Measurements from ENCODE around the gene FKBP15. TPM values are rescaled to one million over a fixed set of nuclear protein-coding genes. Genes with fewer than 3 reads are reported as not detected.

The FKBP15 gene, protein sequence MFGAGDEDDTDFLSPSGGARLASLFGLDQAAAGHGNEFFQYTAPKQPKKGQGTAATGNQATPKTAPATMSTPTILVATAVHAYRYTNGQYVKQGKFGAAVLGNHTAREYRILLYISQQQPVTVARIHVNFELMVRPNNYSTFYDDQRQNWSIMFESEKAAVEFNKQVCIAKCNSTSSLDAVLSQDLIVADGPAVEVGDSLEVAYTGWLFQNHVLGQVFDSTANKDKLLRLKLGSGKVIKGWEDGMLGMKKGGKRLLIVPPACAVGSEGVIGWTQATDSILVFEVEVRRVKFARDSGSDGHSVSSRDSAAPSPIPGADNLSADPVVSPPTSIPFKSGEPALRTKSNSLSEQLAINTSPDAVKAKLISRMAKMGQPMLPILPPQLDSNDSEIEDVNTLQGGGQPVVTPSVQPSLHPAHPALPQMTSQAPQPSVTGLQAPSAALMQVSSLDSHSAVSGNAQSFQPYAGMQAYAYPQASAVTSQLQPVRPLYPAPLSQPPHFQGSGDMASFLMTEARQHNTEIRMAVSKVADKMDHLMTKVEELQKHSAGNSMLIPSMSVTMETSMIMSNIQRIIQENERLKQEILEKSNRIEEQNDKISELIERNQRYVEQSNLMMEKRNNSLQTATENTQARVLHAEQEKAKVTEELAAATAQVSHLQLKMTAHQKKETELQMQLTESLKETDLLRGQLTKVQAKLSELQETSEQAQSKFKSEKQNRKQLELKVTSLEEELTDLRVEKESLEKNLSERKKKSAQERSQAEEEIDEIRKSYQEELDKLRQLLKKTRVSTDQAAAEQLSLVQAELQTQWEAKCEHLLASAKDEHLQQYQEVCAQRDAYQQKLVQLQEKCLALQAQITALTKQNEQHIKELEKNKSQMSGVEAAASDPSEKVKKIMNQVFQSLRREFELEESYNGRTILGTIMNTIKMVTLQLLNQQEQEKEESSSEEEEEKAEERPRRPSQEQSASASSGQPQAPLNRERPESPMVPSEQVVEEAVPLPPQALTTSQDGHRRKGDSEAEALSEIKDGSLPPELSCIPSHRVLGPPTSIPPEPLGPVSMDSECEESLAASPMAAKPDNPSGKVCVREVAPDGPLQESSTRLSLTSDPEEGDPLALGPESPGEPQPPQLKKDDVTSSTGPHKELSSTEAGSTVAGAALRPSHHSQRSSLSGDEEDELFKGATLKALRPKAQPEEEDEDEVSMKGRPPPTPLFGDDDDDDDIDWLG
- total RNA-seq (10 to 100 TPM; 11.1 to 36.6 (median 23.8) TPM), polyA plus RNA-seq (1 to 10 TPM; 5.5 to 9.6 (median 6.0) TPM)
- long read RNA-seq, donor 1, partial matches to known transcripts, result 0 of 2 reads
- long read RNA-seq, donor 1, other reads (novel, unspliced or antisense), result 0 of 2 reads
- long read RNA-seq, donor 2, full-length matches to known transcripts, result 3 of 3 reads
- long read RNA-seq, donor 2, partial matches to known transcripts, result 0 of 3 reads
- long read RNA-seq, donor 2, other reads (novel, unspliced or antisense), result 0 of 3 reads
- long read RNA-seq, donor 3, result 0 reads
- long read RNA-seq, donor 4, result 0 reads
- long read RNA-seq, donor 5, partial matches to known transcripts, result 13 of 13 reads
- long read RNA-seq, donor 5, other reads (novel, unspliced or antisense), result 0 of 13 reads
- long read RNA-seq, donor 6, partial matches to known transcripts, result 0 of 3 reads
- long read RNA-seq, donor 6, other reads (novel, unspliced or antisense), result 0 of 3 reads
- long read RNA-seq, donor 7, partial matches to known transcripts, result 0 of 3 reads
- long read RNA-seq, donor 7, other reads (novel, unspliced or antisense), result 0 of 3 reads
- long read RNA-seq, donor 8, result 0 reads
- long read RNA-seq, donor 9, partial matches to known transcripts, result 0 of 1 reads
- long read RNA-seq, donor 9, other reads (novel, unspliced or antisense), result 0 of 1 reads
- long read RNA-seq, donor 10, full-length matches to known transcripts, result 1 of 1 reads
- long read RNA-seq, donor 10, partial matches to known transcripts, result 0 of 1 reads
- long read RNA-seq, donor 10, other reads (novel, unspliced or antisense), result 0 of 1 reads

DNA sequence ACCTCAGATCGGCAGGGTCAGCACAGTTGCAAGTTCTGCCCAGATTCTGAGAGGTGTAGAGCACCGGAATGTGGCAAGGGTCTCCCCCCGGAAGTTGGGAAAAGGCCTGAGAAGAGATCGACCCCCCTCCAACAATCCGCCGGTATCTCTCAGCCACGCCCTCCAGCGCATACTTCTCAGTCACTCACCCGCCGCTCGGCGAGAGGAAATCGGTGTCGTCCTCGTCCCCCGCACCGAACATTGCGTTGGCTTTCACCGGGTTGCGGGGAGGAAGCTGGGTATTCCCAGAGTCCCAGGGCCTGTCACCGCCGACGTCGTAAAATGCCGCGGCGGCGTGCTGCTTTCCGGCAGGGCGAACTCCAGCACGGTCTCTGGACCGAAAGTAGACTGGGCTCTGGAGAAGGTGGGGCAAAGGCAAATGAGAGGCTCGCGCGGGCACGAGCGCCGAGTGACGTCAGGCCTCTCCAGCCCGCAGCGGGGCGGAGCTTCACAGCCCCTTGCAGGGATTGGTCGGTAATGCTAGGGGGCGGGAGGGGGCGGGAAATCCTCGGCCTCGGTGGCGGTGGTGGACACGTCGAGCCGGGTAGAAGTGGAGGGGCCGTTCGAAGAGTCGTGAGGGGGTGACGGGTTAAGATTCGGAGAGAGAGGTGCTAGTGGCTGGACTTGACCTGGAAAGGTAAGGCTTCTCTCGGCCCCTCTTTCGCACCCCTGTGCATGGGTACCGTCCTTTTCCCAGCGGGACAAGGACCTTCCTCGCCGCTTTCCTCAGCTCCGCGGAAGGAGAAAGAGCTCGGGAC is at the start of gene FKBP15, which contains the start of gene SLC31A1:
FKBP15 (minus strand) TSS at position 275 of the 797 bp plus-strand sequence; CDS start at position 241, 34 bp downstream.
SLC31A1 (plus strand) TSS at position 542 of the 797 bp plus-strand sequence. CDS start 34,605 bp downstream, outside the sequence.
- intact Hi-C loops (cut with DNase I; ENCODE audit: low total_unique reads), result no loop called here
- no peaks in the 10 kb centered on the region for H3K27me3 ChIP-seq
- H3K4me1 ChIP-seq, result peaks cover 31 to 71% (median 49%) of the 10 kb centered on the region in 4 donors

DNA sequence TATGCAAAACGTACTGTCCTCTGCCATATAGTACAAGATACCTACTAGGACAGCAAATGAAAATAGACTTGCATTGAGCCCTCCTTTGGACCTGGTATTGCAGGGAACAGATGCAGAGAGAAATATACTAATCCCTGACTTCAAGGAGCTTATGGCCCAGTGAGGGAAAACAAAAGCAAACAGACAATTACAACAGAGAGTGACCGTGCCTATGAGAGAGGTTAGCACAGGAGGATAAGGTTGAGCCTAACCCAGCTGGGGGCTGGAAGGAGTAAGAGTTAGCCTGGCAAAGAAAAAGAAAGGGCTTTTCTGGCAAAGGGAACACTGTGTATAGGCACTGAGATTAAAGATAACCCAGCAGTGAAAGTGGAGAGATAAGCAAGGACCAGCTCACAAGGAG is 48.8 kb upstream of the FKBP15 start:
- Histone ChIP-seq H3K9me3 (no peaks in the 10 kb centered on the region), H3K27me3 (no peaks in the 10 kb centered on the region), H3K36me3 (peaks cover 35 to 80% (median 76%) of the 10 kb centered on the region in 4 donors), H3K4me3 (no peak overlapping the region), H3K27ac (no peak overlapping the region), H3K4me1 (peaks cover 0 to 19% (median 9%) of the 10 kb centered on the region in 4 donors)
- no peak for DNase-seq
- TF ChIP-seq, protein P1, sequence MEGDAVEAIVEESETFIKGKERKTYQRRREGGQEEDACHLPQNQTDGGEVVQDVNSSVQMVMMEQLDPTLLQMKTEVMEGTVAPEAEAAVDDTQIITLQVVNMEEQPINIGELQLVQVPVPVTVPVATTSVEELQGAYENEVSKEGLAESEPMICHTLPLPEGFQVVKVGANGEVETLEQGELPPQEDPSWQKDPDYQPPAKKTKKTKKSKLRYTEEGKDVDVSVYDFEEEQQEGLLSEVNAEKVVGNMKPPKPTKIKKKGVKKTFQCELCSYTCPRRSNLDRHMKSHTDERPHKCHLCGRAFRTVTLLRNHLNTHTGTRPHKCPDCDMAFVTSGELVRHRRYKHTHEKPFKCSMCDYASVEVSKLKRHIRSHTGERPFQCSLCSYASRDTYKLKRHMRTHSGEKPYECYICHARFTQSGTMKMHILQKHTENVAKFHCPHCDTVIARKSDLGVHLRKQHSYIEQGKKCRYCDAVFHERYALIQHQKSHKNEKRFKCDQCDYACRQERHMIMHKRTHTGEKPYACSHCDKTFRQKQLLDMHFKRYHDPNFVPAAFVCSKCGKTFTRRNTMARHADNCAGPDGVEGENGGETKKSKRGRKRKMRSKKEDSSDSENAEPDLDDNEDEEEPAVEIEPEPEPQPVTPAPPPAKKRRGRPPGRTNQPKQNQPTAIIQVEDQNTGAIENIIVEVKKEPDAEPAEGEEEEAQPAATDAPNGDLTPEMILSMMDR (IDR thresholded peaks at IDR 0.05), result no peak
- no peak for TF ChIP-seq EP300 (IDR thresholded peaks at IDR 0.05)
- no peak for TF ChIP-seq POLR2A (IDR thresholded peaks at IDR 0.05)
- TF ChIP-seq POLR2AphosphoS5 (IDR thresholded peaks at IDR 0.05), result no peak
- 61 to 75% (median 69%) methylated on average over 2 of the region's 2 CpGs for WGBS, 5 donors
- intact Hi-C loops (cut with DNase I; ENCODE audit: low total_unique reads), result loop anchor here (10.0 kb wide), 1 partner anchor 385 kb away; no protein-coding TSS in a partner anchor

More for the DNA sequence above, at the start of gene FKBP15, which contains the start of gene SLC31A1:
- Histone ChIP-seq H3K9me3 (no peaks in the 10 kb centered on the region), H3K27ac (peak within 1 kb of the TSS; percentile 79 to 93 (median 90)), H3K36me3 (no peaks in the 10 kb centered on the region), H3K4me3 (peak within 1 kb of the TSS; percentile 71 to 75 (median 72))
- TF ChIP-seq EP300 (IDR thresholded peaks at IDR 0.05) (no peak), POLR2AphosphoS5 (IDR thresholded peaks at IDR 0.05) (peak; percentile 84 to 97 (median 96)), POLR2A (IDR thresholded peaks at IDR 0.05) (peak in 2 of 4 donors; percentile 42 to 46)
- TF ChIP-seq, protein P1 (IDR thresholded peaks at IDR 0.05), result no peak
- 0 to 1% (median 1%) methylated on average over 39 to 65 of the region's 65 CpGs for whole genome bisulfite sequencing, 5 donors
- peak; percentile 99 to 100 for DNase-seq

DNA sequence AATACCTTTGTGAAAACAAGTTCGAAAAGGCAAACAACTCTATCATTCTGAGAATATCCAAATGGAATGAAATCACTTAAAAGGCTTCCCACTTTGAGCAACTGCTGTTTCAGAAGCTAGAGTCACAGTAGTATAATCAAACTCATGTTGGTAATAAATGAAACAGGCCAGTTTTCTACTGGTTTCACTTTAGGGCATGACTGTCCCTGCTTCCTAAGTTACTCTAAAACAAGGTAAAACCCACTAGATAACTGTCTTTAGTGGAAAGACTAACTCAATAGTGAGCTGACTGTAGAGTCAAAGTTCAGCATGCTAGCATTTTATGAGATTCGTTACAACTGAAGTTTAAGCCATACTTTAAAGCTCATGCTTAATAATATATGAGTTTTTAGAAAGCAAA is 48.3 kb upstream of the FKBP15 start:
- Histone ChIP-seq H3K4me3 (no peak overlapping the region), H3K9me3 (no peaks in the 10 kb centered on the region), H3K27me3 (no peaks in the 10 kb centered on the region), H3K27ac (no peak overlapping the region), H3K4me1 (peaks cover 0 to 15% (median 7%) of the 10 kb centered on the region in 4 donors), H3K36me3 (peaks cover 35 to 82% (median 76%) of the 10 kb centered on the region in 4 donors)
- WGBS, 5 donors, result 89 to 97% (median 91%) methylated on average over 2 of the region's 2 CpGs
- TF ChIP-seq, protein P1 (IDR thresholded peaks at IDR 0.05), result no peak
- TF ChIP-seq EP300 (IDR thresholded peaks at IDR 0.05) (no peak), POLR2AphosphoS5 (IDR thresholded peaks at IDR 0.05) (no peak), POLR2A (IDR thresholded peaks at IDR 0.05) (no peak)
- DNase-seq, result no peak
- intact Hi-C loops (cut with DNase I; ENCODE audit: low total_unique reads), result no loop called here

Measured in stomach (tissue), 19 donors.